ENCODE measurements around the gene GPC3.

GRCh38 chrX:133645256-133645655 is 340.1 kb downstream of the GPC3 start:
- TF ChIP-seq CTCF (IDR thresholded peaks at IDR 0.05) (no peak), POLR2A (IDR thresholded peaks at IDR 0.05) (no peak)

Measured in suprapubic skin (tissue), 3 donors.